Duodenal mucosa (tissue), 2 donors: ENCODE data around the gene HTR3B.

Source experiments
- H3K27ac ChIP-seq: one replicate; pipeline ENCODE4 v1.7.0; 2013; ENCODE audit warnings: low read depth, low read length
- H3K27me3 ChIP-seq, 2 donors: one replicate each; pipeline ENCODE4 v1.7.0; 2013; ENCODE audit warnings: low read length in 2 of 2, control low read depth in 1 of 2; ENCODE audit not compliant: insufficient read depth in 2 of 2, control insufficient read depth in 1 of 2
- H3K36me3 ChIP-seq, 2 donors: one replicate each; pipeline ENCODE4 v1.7.0; 2013; ENCODE audit warnings: low read length in 2 of 2, control low read depth in 1 of 2; ENCODE audit not compliant: insufficient read depth in 2 of 2, control insufficient read depth in 1 of 2
- H3K4me1 ChIP-seq, 2 donors: one replicate each; pipeline ENCODE4 v1.7.0; 2013; ENCODE audit warnings: low read length in 2 of 2, control low read depth in 1 of 2; ENCODE audit not compliant: insufficient read depth in 2 of 2, control insufficient read depth in 1 of 2
- H3K4me3 ChIP-seq, 2 donors: one replicate each; pipeline ENCODE4 v1.7.0; 2013; ENCODE audit warnings: low read length in 2 of 2, low read depth in 1 of 2
- H3K9ac ChIP-seq, 2 donors: one replicate each; pipeline ENCODE4 v1.7.0; 2013; ENCODE audit warnings: low read length in 2 of 2, low read depth in 1 of 2
- H3K9me3 ChIP-seq, 2 donors: one replicate each; pipeline ENCODE4 v1.7.0; 2013; ENCODE audit warnings: low read length in 2 of 2, control low read depth in 1 of 2; ENCODE audit not compliant: control insufficient read depth in 1 of 2

HTR3B gene

DNA sequence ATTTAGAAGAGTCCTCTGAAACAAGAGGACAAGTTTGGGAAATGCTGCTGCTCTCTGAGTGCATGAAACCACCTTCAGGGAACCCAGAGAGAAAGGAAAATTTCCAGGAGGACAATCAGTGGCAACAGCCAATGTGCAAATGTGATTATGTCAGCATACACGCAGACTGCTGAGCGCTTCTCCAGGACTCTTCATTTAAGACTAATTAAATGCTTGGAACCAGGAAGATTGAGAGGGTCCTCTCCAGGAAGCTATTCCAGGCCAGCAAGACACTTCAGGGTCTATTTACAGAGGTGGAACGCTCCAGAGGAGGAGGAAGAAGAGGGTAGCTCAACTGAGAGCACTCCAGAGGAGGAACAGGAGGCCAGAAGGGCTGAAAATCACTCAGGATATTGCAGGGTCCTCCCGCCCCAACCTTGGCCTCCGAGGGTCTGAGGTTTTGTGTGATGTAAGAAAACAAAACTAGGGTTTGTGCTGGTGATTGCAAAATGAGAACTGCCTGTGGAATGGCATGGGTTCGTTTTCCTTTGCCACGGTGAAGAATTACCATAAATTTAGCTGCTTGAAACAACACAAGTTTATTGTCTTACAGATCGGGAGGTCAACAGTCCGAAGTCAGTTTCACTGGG lies 56.2 kb downstream of the HTR3B start:
- Histone ChIP-seq H3K4me3 (no peak overlapping the region), H3K27me3 (no peaks in the 10 kb centered on the region), H3K36me3 (no peaks in the 10 kb centered on the region), H3K9ac (no peak overlapping the region), H3K27ac (no peak overlapping the region), H3K4me1 (no peaks in the 10 kb centered on the region), H3K9me3 (no peaks in the 10 kb centered on the region)

GRCh38 chr11:113967361-113967760 lies 62.8 kb downstream of the HTR3B start:
- Histone ChIP-seq H3K9me3 (no peaks in the 10 kb centered on the region), H3K27me3 (no peaks in the 10 kb centered on the region), H3K9ac (no peak overlapping the region), H3K36me3 (no peaks in the 10 kb centered on the region), H3K4me3 (no peak overlapping the region), H3K4me1 (no peaks in the 10 kb centered on the region), H3K27ac (no peak overlapping the region)

GRCh38 chr11:113971506-113972195 lies 67.1 kb downstream of the HTR3B start:
- peaks cover 0 to 4% of the 10 kb centered on the region in 2 donors for H3K4me1 ChIP-seq

DNA sequence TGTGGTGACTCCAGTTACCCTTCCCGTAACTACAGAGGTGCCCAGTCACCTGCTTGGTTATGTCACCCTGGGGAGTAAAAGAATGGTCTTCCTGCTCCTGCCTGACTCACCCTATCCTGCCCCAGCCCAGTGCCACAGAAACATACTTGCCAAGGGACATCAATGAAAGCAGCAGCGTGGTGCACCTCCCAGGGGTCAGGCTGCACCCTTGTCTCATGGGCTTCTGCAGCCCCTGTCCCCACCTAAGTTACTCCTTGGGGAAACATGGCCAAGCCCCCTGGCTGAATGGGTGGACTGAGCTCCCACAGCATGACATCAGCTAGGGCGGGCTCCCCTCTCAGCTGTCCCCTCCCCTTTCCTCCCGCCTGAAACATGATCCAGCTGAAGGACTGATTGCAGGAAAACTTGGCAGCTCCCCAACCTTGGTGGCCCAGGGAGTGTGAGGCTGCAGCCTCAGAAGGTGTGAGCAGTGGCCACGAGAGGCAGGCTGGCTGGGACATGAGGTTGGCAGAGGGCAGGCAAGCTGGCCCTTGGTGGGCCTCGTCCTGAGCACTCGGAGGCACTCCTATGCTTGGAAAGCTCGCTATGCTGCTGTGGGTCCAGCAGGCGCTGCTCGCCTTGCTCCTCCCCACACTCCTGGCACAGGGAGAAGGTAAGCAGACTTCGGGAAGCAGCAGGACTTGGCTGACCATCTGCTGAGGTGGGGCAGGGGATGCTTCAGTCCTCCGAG lies 70.3 kb downstream of the HTR3B start, which contains the start of gene HTR3A:
Gene HTR3A (plus strand): TSS at position 368 of the 730 bp plus-strand sequence. CDS start 218 bp downstream, at position 586.
- H3K4me1 ChIP-seq, result peaks cover 0 to 4% of the 10 kb centered on the region in 2 donors
- H3K9ac ChIP-seq, result no peak within 1 kb of the TSS
- no peak within 1 kb of the TSS for H3K4me3 ChIP-seq
- H3K9me3 ChIP-seq, result no peaks in the 10 kb centered on the region
- peaks cover 15 to 19% of the 10 kb centered on the region in 2 donors for H3K27me3 ChIP-seq
- no peak within 1 kb of the TSS for H3K27ac ChIP-seq
- no peaks in the 10 kb centered on the region for H3K36me3 ChIP-seq

More at GRCh38 chr11:113971506-113972195, 67.1 kb downstream of the HTR3B start:
- Histone ChIP-seq H3K27me3 (peaks cover 0 to 5% of the 10 kb centered on the region in 2 donors), H3K27ac (no peak overlapping the region), H3K4me3 (no peak overlapping the region), H3K36me3 (no peaks in the 10 kb centered on the region), H3K9me3 (no peaks in the 10 kb centered on the region), H3K9ac (no peak overlapping the region)

- H3K9ac ChIP-seq, result no peak overlapping the region
- H3K4me3 ChIP-seq, result no peak overlapping the region
- peaks cover 0 to 4% of the 10 kb centered on the region in 2 donors for H3K4me1 ChIP-seq
- no peak overlapping the region for H3K27ac ChIP-seq
- H3K27me3 ChIP-seq, result peaks cover 20 to 22% of the 10 kb centered on the region in 2 donors
- H3K9me3 ChIP-seq, result no peaks in the 10 kb centered on the region
- no peaks in the 10 kb centered on the region for H3K36me3 ChIP-seq
Observed at GRCh38 chr11:113977071-113977490, 72.5 kb downstream of the HTR3B start.

DNA sequence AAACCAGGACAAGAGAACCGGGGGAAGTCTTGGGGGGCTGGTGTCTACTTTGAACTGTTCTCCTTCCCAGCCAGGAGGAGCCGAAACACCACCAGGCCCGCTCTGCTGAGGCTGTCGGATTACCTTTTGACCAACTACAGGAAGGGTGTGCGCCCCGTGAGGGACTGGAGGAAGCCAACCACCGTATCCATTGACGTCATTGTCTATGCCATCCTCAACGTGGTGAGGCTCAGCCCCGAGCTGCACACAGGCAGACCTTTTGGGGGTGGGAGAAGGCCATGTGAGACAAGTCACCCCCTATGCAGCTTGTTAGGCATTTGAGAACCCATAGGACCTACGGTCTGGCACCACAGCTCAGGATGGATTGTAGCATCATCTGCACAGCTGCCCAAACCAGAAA lies 73.1 kb downstream of the HTR3B start:
- Histone ChIP-seq H3K27me3 (peaks cover 20 to 22% of the 10 kb centered on the region in 2 donors), H3K4me1 (peaks cover 0 to 4% of the 10 kb centered on the region in 2 donors), H3K27ac (no peak overlapping the region)

DNA sequence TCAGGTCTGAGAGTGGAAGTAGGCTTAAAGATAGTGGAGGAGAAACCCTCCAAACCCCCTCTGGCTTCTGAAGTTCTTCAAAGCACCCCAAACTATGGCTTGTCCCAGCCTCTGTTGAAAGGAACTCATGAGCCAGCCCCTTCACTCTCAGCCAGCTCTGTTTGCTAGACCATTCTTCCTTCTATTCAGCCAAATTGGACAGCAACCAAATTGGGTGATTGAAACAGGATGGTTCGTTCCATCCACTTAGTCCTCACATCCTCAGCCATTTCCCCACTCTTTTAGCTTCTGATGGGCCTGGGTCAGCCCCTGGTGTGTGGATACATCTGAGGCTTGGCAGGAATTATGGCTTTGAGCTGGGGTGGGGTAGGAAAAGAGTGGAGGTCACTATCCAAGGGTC lies 74.8 kb downstream of the HTR3B start:
- H3K4me1 ChIP-seq, result peaks cover 0 to 4% of the 10 kb centered on the region in 2 donors
- H3K27me3 ChIP-seq, result peaks cover 20 to 22% of the 10 kb centered on the region in 2 donors
- H3K4me3 ChIP-seq, result no peak overlapping the region
- H3K36me3 ChIP-seq, result no peaks in the 10 kb centered on the region
- no peaks in the 10 kb centered on the region for H3K9me3 ChIP-seq
- no peak overlapping the region for H3K27ac ChIP-seq
- no peak overlapping the region for H3K9ac ChIP-seq

More for the DNA sequence above, 73.1 kb downstream of the HTR3B start:
- Histone ChIP-seq H3K36me3 (no peaks in the 10 kb centered on the region), H3K9ac (no peak overlapping the region), H3K9me3 (no peaks in the 10 kb centered on the region), H3K4me3 (no peak overlapping the region)

DNA sequence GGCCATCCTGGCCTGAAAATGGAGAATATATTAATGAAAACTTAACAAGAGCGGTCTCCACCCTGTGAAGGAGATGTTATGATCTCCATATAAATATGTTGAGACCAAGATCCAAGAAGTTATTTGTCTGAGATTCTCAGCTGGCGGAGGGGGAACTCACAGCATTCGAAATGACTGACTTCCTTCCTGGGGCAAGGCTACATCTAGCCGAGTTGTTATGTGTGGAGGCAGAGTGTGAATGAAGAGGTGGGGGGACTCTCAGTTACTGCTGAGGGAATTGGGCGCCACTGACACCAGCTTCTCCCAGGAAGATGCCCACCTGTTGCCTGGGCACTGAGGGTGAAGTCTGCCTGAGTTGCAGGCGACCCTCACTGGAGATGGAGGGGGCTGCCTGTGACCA lies 76.2 kb downstream of the HTR3B start:
- no peak overlapping the region for H3K9ac ChIP-seq
- no peak overlapping the region for H3K27ac ChIP-seq
- H3K4me3 ChIP-seq, result no peak overlapping the region
- no peaks in the 10 kb centered on the region for H3K9me3 ChIP-seq
- no peaks in the 10 kb centered on the region for H3K36me3 ChIP-seq
- no peaks in the 10 kb centered on the region for H3K4me1 ChIP-seq
- peaks cover 17 to 20% of the 10 kb centered on the region in 2 donors for H3K27me3 ChIP-seq

GRCh38 chr11:113982306-113982705 lies 77.7 kb downstream of the HTR3B start:
- no peak overlapping the region for H3K4me3 ChIP-seq
- no peaks in the 10 kb centered on the region for H3K36me3 ChIP-seq
- peaks cover 14 to 20% of the 10 kb centered on the region in 2 donors for H3K27me3 ChIP-seq

DNA sequence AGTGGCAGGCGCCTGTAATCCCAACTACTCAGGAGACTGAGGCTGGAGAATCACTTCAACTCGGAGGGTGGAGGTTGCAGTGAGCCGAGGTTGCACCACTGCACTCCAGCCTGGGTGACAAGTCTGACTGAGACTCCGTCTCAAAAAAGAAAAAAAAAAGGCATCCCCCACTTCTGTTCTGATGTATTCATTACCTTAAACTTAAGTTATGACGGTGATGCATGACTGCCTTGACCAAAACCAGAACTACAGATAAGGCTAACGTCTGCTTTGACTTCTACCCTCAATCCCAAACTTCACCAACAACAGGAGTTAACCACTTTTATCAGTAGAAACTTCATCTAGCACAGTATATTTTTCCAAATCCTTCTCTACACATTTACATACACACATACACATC lies 80.2 kb downstream of the HTR3B start:
- Histone ChIP-seq H3K36me3 (no peaks in the 10 kb centered on the region), H3K27me3 (peaks cover 6 to 7% of the 10 kb centered on the region in 2 donors), H3K4me1 (no peaks in the 10 kb centered on the region), H3K4me3 (no peak overlapping the region), H3K27ac (no peak overlapping the region), H3K9me3 (no peaks in the 10 kb centered on the region), H3K9ac (no peak overlapping the region)

More at GRCh38 chr11:113982306-113982705, 77.7 kb downstream of the HTR3B start:
- H3K27ac ChIP-seq, result no peak overlapping the region
- no peaks in the 10 kb centered on the region for H3K4me1 ChIP-seq
- no peaks in the 10 kb centered on the region for H3K9me3 ChIP-seq
- no peak overlapping the region for H3K9ac ChIP-seq
